HG03108 (cell line): ENCODE measurements around the gene ATG9A.
"Not testable (repeated sequence)": the region's sequence is repeated elsewhere in the genome, so short reads cannot be mapped to it uniquely, and the experiment has no call there.

Source experiments
- ATAC-seq: cut with Tn5 transposase; IDR thresholded peaks from one replicate; pipeline ENCODE4 v1.9.1; 2021; ENCODE audit warnings: moderate library complexity; ENCODE audit not compliant: unreplicated experiment

The ATG9A gene

GRCh38 chr2:219229305-219230058, at the start of gene ATG9A, which contains the start of gene ANKZF1:
Gene ATG9A, minus strand, starts transcription at chr2:219229636. Its CDS starts 1,612 bp downstream, at chr2:219228024.
Gene ANKZF1, plus strand, starts transcription at chr2:219229806. Its CDS starts 452 bp downstream, at chr2:219230258.
- peak; percentile 97 for ATAC-seq

- no peak for ATAC-seq
These were observed 49.3 kb upstream of the ATG9A start for GRCh38 chr2:219278655-219279150.

- peak; percentile 18 for ATAC-seq
These were observed 48.5 kb upstream of the ATG9A start for GRCh38 chr2:219277703-219278654.

- ATAC-seq = no peak
These were observed 45.0 kb upstream of the ATG9A start for GRCh38 chr2:219274361-219274921.

- no peak for ATAC-seq
These were observed 44.5 kb upstream of the ATG9A start for GRCh38 chr2:219273937-219274336.

GRCh38 chr2:219272995-219273394, 43.6 kb upstream of the ATG9A start:
- no peak for ATAC-seq

GRCh38 chr2:219272356-219272755, 42.9 kb upstream of the ATG9A start:
- no peak for ATAC-seq

- ATAC-seq = no peak
These were observed 41.6 kb upstream of the ATG9A start for GRCh38 chr2:219271021-219271420.

GRCh38 chr2:219270055-219270372, 40.6 kb upstream of the ATG9A start:
- no peak for ATAC-seq

- ATAC-seq = no peak
These were observed 40.1 kb upstream of the ATG9A start for GRCh38 chr2:219269362-219270054.

GRCh38 chr2:219268294-219268693, 38.9 kb upstream of the ATG9A start:
- no peak for ATAC-seq

GRCh38 chr2:219266886-219267285, 37.5 kb upstream of the ATG9A start:
- no peak for ATAC-seq

- no peak for ATAC-seq
These were observed 36.8 kb upstream of the ATG9A start for GRCh38 chr2:219266232-219266631.

GRCh38 chr2:219261024-219261855, 31.8 kb upstream of the ATG9A start:
- ATAC-seq = no peak

GRCh38 chr2:219258942-219259341, 29.5 kb upstream of the ATG9A start:
- ATAC-seq = not testable (repeated sequence)

- ATAC-seq = peak; percentile 14
These were observed 25.3 kb upstream of the ATG9A start for GRCh38 chr2:219254590-219255201.

- peak; percentile 41 for ATAC-seq
These were observed 24.5 kb upstream of the ATG9A start, which contains the start of gene TUBA4A for GRCh38 chr2:219253753-219254589. Gene TUBA4A, minus strand, starts transcription at chr2:219253918. Its CDS starts 60 bp downstream, at chr2:219253858.
